GM21381 (cell line): ENCODE data around the gene HIGD1A.

Experiments
- ATAC-seq: cut with Tn5 transposase; IDR thresholded peaks from one replicate; pipeline ENCODE4 v1.9.1; 2021; ENCODE audit warnings: mild to moderate bottlenecking, moderate library complexity; ENCODE audit not compliant: unreplicated experiment

The HIGD1A gene

GRCh38 chr3:42741796-42742195, 62.5 kb downstream of the HIGD1A start:
- ATAC-seq = no peak

GRCh38 chr3:42739401-42740158, 64.7 kb downstream of the HIGD1A start:
- no peak for ATAC-seq

- no peak for ATAC-seq
These were observed 67.8 kb downstream of the HIGD1A start for GRCh38 chr3:42736531-42736930.

- ATAC-seq = no peak
These were observed 68.2 kb downstream of the HIGD1A start for GRCh38 chr3:42736081-42736480.

- no peak for ATAC-seq
These were observed 68.7 kb downstream of the HIGD1A start for GRCh38 chr3:42735615-42736014.

GRCh38 chr3:42735019-42735418, 69.3 kb downstream of the HIGD1A start:
- ATAC-seq = no peak

- ATAC-seq = no peak
These were observed 69.9 kb downstream of the HIGD1A start for GRCh38 chr3:42734263-42734860.

GRCh38 chr3:42733501-42734262, 70.6 kb downstream of the HIGD1A start:
- no peak for ATAC-seq
